Measurements from ENCODE around the gene HEXB. TPM values are rescaled to one million over a fixed set of nuclear protein-coding genes. Genes with fewer than 3 reads are reported as not detected.

Gene HEXB
- total and polyA plus RNA-seq, 2 of the 13 experiments (the other 11 are each of a cell fraction or from before 2014, with no cell fraction given), result 100 to 104 TPM

DNA sequence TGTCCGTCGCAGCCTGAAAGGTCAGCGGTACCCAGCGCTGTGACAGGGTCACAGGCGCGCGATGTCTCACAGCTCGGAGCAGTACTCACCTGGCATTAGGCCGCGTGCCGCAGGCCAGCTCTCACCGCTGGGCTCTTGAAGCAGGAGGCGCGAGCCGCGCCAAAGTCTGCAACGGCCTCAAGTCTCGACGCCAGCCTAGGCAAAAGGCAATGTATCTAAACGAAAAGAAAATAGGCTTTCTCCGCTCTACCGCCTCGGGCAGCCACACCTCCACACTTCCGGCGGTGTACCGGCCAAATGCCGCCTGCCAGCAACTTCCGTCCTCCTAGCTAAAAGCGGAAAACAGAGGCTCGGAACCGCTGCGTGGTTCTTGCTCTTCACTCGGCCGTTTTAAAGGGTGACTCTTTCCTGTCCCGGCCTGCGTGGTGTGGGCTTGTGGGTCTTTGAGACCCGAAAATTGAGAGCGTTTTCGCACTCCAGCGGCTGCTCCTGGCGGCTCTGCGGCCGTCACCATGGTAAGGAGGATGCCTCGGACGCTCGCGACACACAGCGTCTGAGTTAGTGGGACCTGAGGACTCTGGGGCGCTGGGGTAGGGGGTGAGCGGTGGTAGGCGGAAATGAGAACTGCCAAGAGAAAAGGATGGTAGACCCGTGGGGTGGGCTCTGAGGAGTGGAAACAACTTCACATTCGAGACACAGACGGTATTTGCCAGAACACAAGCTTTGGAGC lies 82.0 kb downstream of the HEXB start, which contains the start of the genes GFM2 and NSA2 (continued):
- TF ChIP-seq CHCHD3 (CRISPR knock-in tag; IDR thresholded peaks at IDR 0.05), result no peak
- no peak for TF ChIP-seq NR1H2 (CRISPR knock-in tag; IDR thresholded peaks at IDR 0.05; ENCODE audit: borderline replicate concordance, low read depth)
- peak; percentile 73; the same call in 1 of the 2 replicates for TF ChIP-seq ZNF678 (CRISPR knock-in tag; IDR thresholded peaks at IDR 0.05)
- TF ChIP-seq FOXJ3 (CRISPR knock-in tag; IDR thresholded peaks at IDR 0.05; ENCODE audit: borderline replicate concordance), result peak; percentile 59; the same call in 1 of the 2 replicates
- TF ChIP-seq FOSL1 (CRISPR knock-in tag; IDR thresholded peaks at IDR 0.05; ENCODE audit: borderline replicate concordance), result no peak; the same call in 1 of the 2 replicates
- TF ChIP-seq MBNL3 (CRISPR knock-in tag; conservative IDR thresholded peaks at IDR 0.05), result no peak; the same call in 1 of the 2 replicates
- TF ChIP-seq RARA (CRISPR knock-in tag; IDR thresholded peaks at IDR 0.05), result peak; percentile 61
- TF ChIP-seq TAF1 (CRISPR knock-in tag; IDR thresholded peaks at IDR 0.05), result peak; percentile 81
- peak; percentile 56 for TF ChIP-seq ZBTB21 (CRISPR knock-in tag; IDR thresholded peaks at IDR 0.05)
- TF ChIP-seq ZNF572 (CRISPR knock-in tag; IDR thresholded peaks at IDR 0.05), result 0 out of 2 replicates have a peak, but pooled peaks have one; percentile 17
- TF ChIP-seq ZFP1 (CRISPR knock-in tag; IDR thresholded peaks at IDR 0.05), result peak; percentile 81; the same call in 1 of the 2 replicates
- no peak for TF ChIP-seq TEAD2 (CRISPR knock-in tag; IDR thresholded peaks at IDR 0.05)
- TF ChIP-seq BRCA1 (CRISPR knock-in tag; IDR thresholded peaks at IDR 0.05), result peak; percentile 87
- TF ChIP-seq TP53 (CRISPR knock-in tag; conservative IDR thresholded peaks at IDR 0.05), result 0 out of 2 replicates have a peak, but pooled peaks have one; percentile 65
- TF ChIP-seq ZNF746 (CRISPR knock-in tag; IDR thresholded peaks at IDR 0.05), result peak; percentile 24; the same call in 1 of the 2 replicates
- TF ChIP-seq, protein P1, sequence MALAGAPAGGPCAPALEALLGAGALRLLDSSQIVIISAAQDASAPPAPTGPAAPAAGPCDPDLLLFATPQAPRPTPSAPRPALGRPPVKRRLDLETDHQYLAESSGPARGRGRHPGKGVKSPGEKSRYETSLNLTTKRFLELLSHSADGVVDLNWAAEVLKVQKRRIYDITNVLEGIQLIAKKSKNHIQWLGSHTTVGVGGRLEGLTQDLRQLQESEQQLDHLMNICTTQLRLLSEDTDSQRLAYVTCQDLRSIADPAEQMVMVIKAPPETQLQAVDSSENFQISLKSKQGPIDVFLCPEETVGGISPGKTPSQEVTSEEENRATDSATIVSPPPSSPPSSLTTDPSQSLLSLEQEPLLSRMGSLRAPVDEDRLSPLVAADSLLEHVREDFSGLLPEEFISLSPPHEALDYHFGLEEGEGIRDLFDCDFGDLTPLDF (CRISPR knock-in tag; IDR thresholded peaks at IDR 0.05), result 0 out of 2 replicates have a peak, but pooled peaks have one; percentile 53
- no peak for TF ChIP-seq U2AF2 (IDR thresholded peaks at IDR 0.05; ENCODE audit: low read depth, low read length)
- TF ChIP-seq, protein P2, sequence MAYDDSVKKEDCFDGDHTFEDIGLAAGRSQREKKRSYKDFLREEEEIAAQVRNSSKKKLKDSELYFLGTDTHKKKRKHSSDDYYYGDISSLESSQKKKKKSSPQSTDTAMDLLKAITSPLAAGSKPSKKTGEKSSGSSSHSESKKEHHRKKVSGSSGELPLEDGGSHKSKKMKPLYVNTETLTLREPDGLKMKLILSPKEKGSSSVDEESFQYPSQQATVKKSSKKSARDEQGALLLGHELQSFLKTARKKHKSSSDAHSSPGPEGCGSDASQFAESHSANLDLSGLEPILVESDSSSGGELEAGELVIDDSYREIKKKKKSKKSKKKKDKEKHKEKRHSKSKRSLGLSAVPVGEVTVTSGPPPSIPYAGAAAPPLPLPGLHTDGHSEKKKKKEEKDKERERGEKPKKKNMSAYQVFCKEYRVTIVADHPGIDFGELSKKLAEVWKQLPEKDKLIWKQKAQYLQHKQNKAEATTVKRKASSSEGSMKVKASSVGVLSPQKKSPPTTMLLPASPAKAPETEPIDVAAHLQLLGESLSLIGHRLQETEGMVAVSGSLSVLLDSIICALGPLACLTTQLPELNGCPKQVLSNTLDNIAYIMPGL (CRISPR knock-in tag; IDR thresholded peaks at IDR 0.05; ENCODE audit: borderline replicate concordance in 1 of 2, low read depth in 1 of 2), result peak; percentile 89 to 91
- TF ChIP-seq SAFB2 (CRISPR knock-in tag; IDR thresholded peaks at IDR 0.05; ENCODE audit: borderline replicate concordance, low read depth), result peak; percentile 50
- peak; percentile 88 for TF ChIP-seq ZFY (CRISPR knock-in tag; IDR thresholded peaks at IDR 0.05)
- peak; percentile 93; the same call in 1 of the 2 replicates for TF ChIP-seq KDM2A (CRISPR knock-in tag; IDR thresholded peaks at IDR 0.05; ENCODE audit: borderline replicate concordance, low read depth)
- TF ChIP-seq ZNF788 (CRISPR knock-in tag; IDR thresholded peaks at IDR 0.05; ENCODE audit: borderline replicate concordance), result peak; percentile 72; the same call in 1 of the 2 replicates
- peak; percentile 100 for TF ChIP-seq KDM5A (IDR thresholded peaks at IDR 0.05; ENCODE audit: borderline replicate concordance, low read length)
- TF ChIP-seq, protein P3, sequence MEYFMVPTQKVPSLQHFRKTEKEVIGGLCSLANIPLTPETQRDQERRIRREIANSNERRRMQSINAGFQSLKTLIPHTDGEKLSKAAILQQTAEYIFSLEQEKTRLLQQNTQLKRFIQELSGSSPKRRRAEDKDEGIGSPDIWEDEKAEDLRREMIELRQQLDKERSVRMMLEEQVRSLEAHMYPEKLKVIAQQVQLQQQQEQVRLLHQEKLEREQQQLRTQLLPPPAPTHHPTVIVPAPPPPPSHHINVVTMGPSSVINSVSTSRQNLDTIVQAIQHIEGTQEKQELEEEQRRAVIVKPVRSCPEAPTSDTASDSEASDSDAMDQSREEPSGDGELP (IDR thresholded peaks at IDR 0.05; ENCODE audit: borderline replicate concordance, low read depth), result peak; percentile 53; the same call in 1 of the 2 replicates
- TF ChIP-seq ARHGAP35 (CRISPR knock-in tag; IDR thresholded peaks at IDR 0.05; ENCODE audit: borderline replicate concordance), result peak; percentile 63
- peak; percentile 64 to 69; a peak in 3 of 4 replicates for TF ChIP-seq POLR2A (IDR thresholded peaks at IDR 0.05; ENCODE audit: insufficient read depth in 1 of 2, low read depth in 2 of 2, low read length in 2 of 2)
- peak; percentile 48; the same call in 1 of the 2 replicates for TF ChIP-seq RFX5 (IDR thresholded peaks at IDR 0.05; ENCODE audit: low read depth, low read length)

Data from HepG2 (cell line).